Tibial nerve (tissue), 4 donors: ENCODE measurements around the gene SOCS7. TPM values are rescaled to one million over a fixed set of nuclear protein-coding genes. Genes with fewer than 3 reads are reported as not detected.
A peak's percentile ranks its signal among the peaks of the same experiment; 100 is the strongest.

Experiments
- DNase-seq, 2 donors: peaks; one replicate each; pipeline ENCODE4 v3.0.0-alpha.2; 2019; ENCODE audit warnings: low spot score in 2 of 2
- H3K27ac ChIP-seq, 4 donors: fragments of 200-600 bp; sonication (generic) in 3 of 4; one replicate each; pipeline ENCODE4 v1.5.1; 2017 to 2019; ENCODE audit warnings: mild to moderate bottlenecking in 1 of 4
- H3K27me3 ChIP-seq, 2 donors: fragments of 200-600 bp; sonication (generic) in 1 of 2; one replicate each; pipeline versions ENCODE4 v1.5.1 to v1.6.0; 2017 to 2019
- H3K36me3 ChIP-seq, 3 donors: fragments of 200-600 bp; sonication (generic); one replicate each; pipeline ENCODE4 v1.5.1; 2018 to 2019
- H3K4me1 ChIP-seq, 4 donors: fragments of 200-600 bp; sonication (generic) in 3 of 4; one replicate each; pipeline ENCODE4 v1.5.1; 2017 to 2019
- H3K4me3 ChIP-seq, 4 donors: fragments of 200-600 bp; sonication (generic) in 3 of 4; one replicate each; pipeline ENCODE4 v1.5.1; 2017 to 2019; ENCODE audit warnings: mild to moderate bottlenecking in 1 of 4, moderate library complexity in 1 of 4
- H3K9me3 ChIP-seq, 4 donors: fragments of 200-600 bp; sonication (generic) in 3 of 4; one replicate each; pipeline ENCODE4 v1.5.1; 2017 to 2019
- CTCF ChIP-seq, 5 experiments: fragments of 200-600 bp in 3 of 5; fragments of 450-650 bp in 2 of 5; sonication (generic) in 3 of 5; IDR thresholded peaks; one replicate each; pipeline ENCODE4 v1.5.1; 2016 to 2019; ENCODE audit warnings: antibody characterized with exemption in 5 of 5, mild to moderate bottlenecking in 3 of 5, moderate library complexity in 2 of 5
- EP300 ChIP-seq, 2 donors: sonication (generic); formaldehyde crosslinking; IDR thresholded peaks; one replicate each; pipeline ENCODE4 v1.6.1; 2017; ENCODE audit warnings: antibody characterized with exemption in 2 of 2, mild to moderate bottlenecking in 1 of 2
- POLR2A ChIP-seq, 2 donors: fragments of 450-650 bp; IDR thresholded peaks; one replicate each; pipeline ENCODE4 v1.6.1; 2017; ENCODE audit warnings: antibody characterized with exemption in 2 of 2, mild to moderate bottlenecking in 2 of 2, moderate library complexity in 2 of 2
- WGBS, 2 donors: methylation state at CpG; one replicate each; pipeline ENCODE4 v1.1.5; 2018; 5-methylcytosine and 5-hydroxymethylcytosine counted together
- total RNA-seq, 4 donors: library from RNA; depleted of rRNA; stranded (reverse); fragments of >200 nt; gene quantifications; one replicate each; pipeline ENCODE4 v1.1.0, GENCODE V29; 2016

SOCS7 gene
- total RNA-seq, 4 donors from 2014 or later: 14.7 to 26.4 (median 17.8) TPM

- TF ChIP-seq POLR2A (IDR thresholded peaks at IDR 0.05): no peak
- no peak for TF ChIP-seq CTCF (IDR thresholded peaks at IDR 0.05)
- no peak for TF ChIP-seq EP300 (IDR thresholded peaks at IDR 0.05)
- H3K36me3 ChIP-seq: peaks cover 0 to 22% (median 0%) of the 10 kb centered on the region in 3 donors
- DNase-seq: no peak
- no peaks in the 10 kb centered on the region for H3K9me3 ChIP-seq
- peaks cover 0 to 7% of the 10 kb centered on the region in 2 donors for H3K27me3 ChIP-seq
- 66 to 68% methylated on average over 8 of the region's 8 CpGs for WGBS, 2 donors
- H3K4me1 ChIP-seq: peaks cover 0 to 51% (median 22%) of the 10 kb centered on the region in 4 donors
- H3K4me3 ChIP-seq: no peak overlapping the region
- H3K27ac ChIP-seq: peak overlapping the region in 3 of 4 donors; percentile 32 to 90 (median 78)
These were observed 24.4 kb upstream of the SOCS7 start for GRCh38 chr17:38326996-38327792.

GRCh38 chr17:38327936-38328335 lies 23.7 kb upstream of the SOCS7 start:
- Histone ChIP-seq H3K4me1 (peaks cover 0 to 51% (median 22%) of the 10 kb centered on the region in 4 donors), H3K27me3 (peaks cover 0 to 7% of the 10 kb centered on the region in 2 donors), H3K27ac (peak overlapping the region in 3 of 4 donors; percentile 45 to 90 (median 78)), H3K9me3 (no peaks in the 10 kb centered on the region), H3K4me3 (no peak overlapping the region), H3K36me3 (peaks cover 0 to 15% (median 0%) of the 10 kb centered on the region in 3 donors)
- DNase-seq: no peak
- 36 to 47% methylated on average over 1 of the region's 1 CpG for WGBS, 2 donors
- no peak for TF ChIP-seq CTCF (IDR thresholded peaks at IDR 0.05)
- TF ChIP-seq POLR2A (IDR thresholded peaks at IDR 0.05): no peak
- TF ChIP-seq EP300 (IDR thresholded peaks at IDR 0.05): no peak

- Histone ChIP-seq H3K4me3 (no peak overlapping the region), H3K36me3 (peaks cover 0 to 8% (median 0%) of the 10 kb centered on the region in 3 donors), H3K27ac (peak overlapping the region in 2 of 4 donors; percentile 78 to 90), H3K27me3 (peaks cover 0 to 7% of the 10 kb centered on the region in 2 donors), H3K4me1 (peaks cover 0 to 50% (median 22%) of the 10 kb centered on the region in 4 donors), H3K9me3 (no peaks in the 10 kb centered on the region)
- no peak for TF ChIP-seq EP300 (IDR thresholded peaks at IDR 0.05)
- TF ChIP-seq CTCF (IDR thresholded peaks at IDR 0.05): no peak
- TF ChIP-seq POLR2A (IDR thresholded peaks at IDR 0.05): no peak
- DNase-seq: no peak
- 71 to 74% methylated on average over 7 of the region's 7 CpGs for WGBS, 2 donors
These were observed 23.0 kb upstream of the SOCS7 start for GRCh38 chr17:38328620-38329019.

- Histone ChIP-seq H3K9me3 (no peaks in the 10 kb centered on the region), H3K4me1 (peaks cover 0 to 44% (median 18%) of the 10 kb centered on the region in 4 donors), H3K36me3 (peaks cover 0 to 5% (median 0%) of the 10 kb centered on the region in 3 donors), H3K27me3 (peaks cover 0 to 7% of the 10 kb centered on the region in 2 donors), H3K27ac (no peak overlapping the region), H3K4me3 (no peak overlapping the region)
- no peak for DNase-seq
- 73 to 80% methylated on average over 7 of the region's 7 CpGs for WGBS, 2 donors
- no peak for TF ChIP-seq POLR2A (IDR thresholded peaks at IDR 0.05)
- no peak for TF ChIP-seq CTCF (IDR thresholded peaks at IDR 0.05)
- no peak for TF ChIP-seq EP300 (IDR thresholded peaks at IDR 0.05)
These were observed 22.4 kb upstream of the SOCS7 start for GRCh38 chr17:38329284-38329683.
